ENCODE data around the gene SLBP.
"Not testable (repeated sequence)": the region's sequence is repeated elsewhere in the genome, so short reads cannot be mapped to it uniquely, and the experiment has no call there.

SLBP gene

DNA sequence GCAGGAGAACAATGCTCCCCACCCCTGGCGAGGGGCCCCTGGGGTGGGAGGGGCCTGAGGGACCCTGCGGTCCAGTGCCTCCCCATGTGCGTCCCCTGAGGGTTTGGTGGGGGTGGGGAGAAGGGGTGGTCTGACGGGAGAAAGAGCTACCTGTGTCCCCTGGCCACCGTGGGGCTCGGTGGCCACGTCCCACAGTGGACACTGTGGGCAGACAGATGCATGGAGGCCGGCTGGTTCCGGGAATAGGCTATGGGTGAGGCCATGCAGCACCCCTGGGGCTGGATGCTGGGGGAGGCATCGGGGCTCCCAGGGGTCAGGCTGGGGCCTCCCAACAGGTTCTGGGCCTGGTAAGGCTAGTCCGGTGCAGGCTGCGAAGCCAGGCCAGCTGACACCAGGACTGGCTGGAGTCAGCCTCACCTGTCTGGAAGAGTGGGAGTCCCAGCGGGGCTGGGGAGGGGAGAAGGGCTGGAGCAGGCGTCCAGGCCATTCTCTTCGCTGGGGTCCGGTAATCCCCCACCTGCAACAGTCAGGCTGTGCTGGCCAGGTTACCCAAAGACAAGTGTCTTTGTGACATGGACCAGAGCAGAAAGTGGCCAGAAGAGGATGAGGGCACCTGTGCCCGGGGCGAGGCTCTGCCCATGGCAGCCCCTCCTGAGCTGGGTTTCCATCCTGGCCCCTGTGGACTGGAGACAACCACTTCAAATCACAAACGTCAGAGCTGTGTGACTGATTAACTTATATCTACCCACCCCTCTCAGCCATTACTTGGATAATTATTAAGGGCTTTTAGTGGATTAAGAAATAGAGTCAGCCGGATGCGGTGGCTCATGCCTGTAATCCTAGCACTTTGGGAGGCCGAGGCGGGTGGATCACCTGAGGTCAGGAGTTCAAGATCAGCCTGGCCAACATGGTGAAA is 26.6 kb downstream of the SLBP start:
- no peak for DNase-seq
- in situ Hi-C loops (cut with MboI; ENCODE audit: low pct_unique_long_range_greater_than_20kb, low sequenced_read_pairs) = no loop called here

DNA sequence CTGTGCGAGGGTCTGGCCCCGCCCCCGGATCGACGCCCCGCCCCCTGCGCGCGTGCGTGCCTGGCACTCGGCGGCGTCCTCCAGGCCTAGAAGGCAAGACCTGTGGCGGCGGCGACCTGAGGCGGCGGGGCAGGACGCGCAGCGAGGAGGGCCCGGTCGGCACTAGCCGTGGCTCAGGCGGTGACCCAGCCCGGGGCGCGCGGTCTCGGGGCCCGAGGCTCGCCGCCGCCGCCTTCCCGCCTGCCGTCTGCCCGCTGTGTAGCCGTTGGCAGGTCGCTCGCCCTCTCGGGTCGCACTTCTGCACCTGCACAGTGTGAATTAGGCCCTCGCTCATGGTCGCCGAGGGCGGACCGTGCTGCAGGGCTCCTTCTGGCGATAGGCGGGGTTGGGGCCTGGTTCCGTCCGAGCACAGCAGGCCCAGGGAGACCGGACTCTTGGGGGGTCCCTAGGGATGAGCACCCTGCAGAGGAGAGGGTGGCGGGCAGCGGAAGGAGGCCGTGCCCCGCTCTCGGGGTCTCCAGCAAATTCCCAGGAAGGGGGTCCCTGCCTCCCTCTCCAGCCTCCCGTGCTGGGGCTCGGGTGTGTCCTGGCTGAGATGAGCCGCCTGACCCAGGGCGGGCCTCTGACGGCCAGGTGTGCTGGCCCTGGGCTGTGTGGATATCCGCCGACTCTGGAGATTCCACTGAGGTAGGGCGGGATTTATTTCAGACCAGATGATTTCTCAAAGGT is 27.4 kb downstream of the SLBP start:
- DNase-seq = no peak
- in situ Hi-C loops (cut with MboI; ENCODE audit: low pct_unique_long_range_greater_than_20kb, low sequenced_read_pairs) = no loop called here

DNA sequence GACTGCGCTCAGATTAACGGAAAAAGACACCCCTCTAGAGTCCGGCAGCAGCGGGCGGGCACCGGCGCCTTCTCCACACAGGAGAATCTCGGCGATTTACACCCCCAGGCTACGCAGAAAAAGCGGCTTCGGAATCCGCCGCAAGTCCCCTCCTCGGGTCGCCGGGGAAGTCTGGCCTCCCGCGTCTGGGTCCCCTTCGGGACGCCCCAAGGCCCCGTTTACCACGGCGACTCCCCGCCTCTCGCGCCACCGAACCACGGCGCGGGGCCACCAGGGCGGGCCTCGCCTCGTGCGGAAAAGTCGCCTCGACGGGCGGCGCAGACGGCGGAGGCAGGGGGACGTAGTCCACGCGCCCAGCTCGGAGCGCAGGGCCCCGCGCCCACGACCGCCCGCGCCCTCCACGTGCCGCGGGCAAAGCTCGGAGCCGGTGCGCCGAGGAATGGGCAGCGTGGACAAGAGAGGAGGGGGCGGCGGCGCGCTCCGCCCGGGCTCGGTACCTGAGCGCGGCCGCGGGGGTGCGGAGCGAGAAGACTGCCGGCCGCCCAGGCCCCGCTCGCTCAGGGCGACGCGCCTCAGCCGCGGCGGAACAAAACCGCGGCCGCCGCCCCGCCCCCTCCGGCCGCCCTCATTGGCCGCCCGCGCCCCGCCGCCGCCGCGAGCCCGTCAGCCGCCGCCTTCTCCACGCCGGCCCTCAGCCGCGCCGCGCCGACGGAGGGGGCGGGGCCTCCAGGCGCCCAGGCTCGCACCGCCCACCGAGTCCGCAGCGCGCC is 28.2 kb downstream of the SLBP start, which contains the start of gene FAM53A:
TSS of gene FAM53A (minus strand) at position 578 of the 770 bp plus-strand sequence. CDS start 15,572 bp downstream, outside the sequence.
- in situ Hi-C loops (cut with MboI; ENCODE audit: low pct_unique_long_range_greater_than_20kb, low sequenced_read_pairs) = no loop called here
- peak; percentile 57 for DNase-seq

DNA sequence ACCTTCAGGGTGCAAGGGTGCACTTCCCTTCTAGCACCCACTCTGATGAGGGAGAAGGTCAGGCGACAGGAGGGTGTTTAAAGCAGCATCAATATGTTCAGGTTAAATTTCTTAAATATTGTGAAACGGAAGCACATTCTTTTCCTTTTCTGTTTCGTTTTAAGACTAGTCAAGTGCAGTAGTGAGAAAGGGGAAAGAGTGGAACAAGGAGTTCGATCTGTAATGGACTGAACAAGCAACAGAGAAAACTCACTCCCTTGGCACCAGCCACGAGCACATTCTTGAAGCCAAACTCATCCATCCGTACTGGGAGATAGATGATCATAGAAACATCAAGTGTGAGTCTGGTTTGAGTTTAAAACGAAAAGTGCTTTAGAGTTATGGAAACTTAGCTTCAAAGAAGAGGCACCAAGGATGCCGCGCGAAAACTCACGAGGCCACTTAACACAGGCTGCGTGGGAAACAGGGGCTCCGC is 28.8 kb downstream of the SLBP start:
- in situ Hi-C loops (cut with MboI; ENCODE audit: low pct_unique_long_range_greater_than_20kb, low sequenced_read_pairs) = no loop called here
- DNase-seq = no peak

DNA sequence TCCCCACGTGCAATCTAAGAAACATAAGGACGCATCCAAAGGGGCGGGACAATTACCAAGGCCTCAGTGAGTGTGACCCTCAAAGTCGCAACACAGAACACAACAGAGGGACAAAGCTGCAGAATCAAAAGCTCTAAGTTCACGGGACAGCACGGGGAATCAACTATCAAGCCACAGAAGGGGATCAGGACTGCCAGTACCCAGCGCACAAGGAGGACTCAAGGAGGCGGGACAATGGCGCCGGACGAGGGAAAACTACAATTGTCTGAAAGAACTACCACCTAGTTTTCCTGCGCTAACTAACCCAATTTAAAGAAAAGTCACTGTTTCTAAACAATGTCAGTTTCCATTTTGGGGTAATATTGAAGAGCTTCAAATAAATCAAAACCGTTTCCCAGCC is 29.3 kb downstream of the SLBP start:
- in situ Hi-C loops (cut with MboI; ENCODE audit: low pct_unique_long_range_greater_than_20kb, low sequenced_read_pairs) = no loop called here

DNA sequence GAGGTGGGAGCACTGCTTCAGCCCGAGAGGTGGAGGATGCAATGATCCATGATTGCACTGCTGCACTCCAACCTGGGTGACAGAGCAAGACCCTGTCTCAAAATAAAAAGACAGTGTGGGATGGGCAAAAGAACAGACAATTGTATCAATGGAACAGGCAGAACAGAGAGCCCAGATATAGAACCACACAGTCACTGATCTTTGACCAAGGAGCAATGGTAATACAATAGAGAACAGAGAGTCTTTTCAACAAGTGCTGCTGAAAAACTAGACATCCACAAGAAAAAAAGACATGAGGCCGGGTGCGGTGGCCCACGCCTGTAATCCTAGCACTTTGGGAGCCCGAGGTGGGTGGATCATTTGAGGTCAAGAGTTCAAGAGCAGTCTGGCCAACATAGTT is 33.9 kb downstream of the SLBP start:
- no peak for DNase-seq
- in situ Hi-C loops (cut with MboI; ENCODE audit: low pct_unique_long_range_greater_than_20kb, low sequenced_read_pairs) = no loop called here

More for the DNA sequence above, 29.3 kb downstream of the SLBP start:
- no peak for DNase-seq

DNA sequence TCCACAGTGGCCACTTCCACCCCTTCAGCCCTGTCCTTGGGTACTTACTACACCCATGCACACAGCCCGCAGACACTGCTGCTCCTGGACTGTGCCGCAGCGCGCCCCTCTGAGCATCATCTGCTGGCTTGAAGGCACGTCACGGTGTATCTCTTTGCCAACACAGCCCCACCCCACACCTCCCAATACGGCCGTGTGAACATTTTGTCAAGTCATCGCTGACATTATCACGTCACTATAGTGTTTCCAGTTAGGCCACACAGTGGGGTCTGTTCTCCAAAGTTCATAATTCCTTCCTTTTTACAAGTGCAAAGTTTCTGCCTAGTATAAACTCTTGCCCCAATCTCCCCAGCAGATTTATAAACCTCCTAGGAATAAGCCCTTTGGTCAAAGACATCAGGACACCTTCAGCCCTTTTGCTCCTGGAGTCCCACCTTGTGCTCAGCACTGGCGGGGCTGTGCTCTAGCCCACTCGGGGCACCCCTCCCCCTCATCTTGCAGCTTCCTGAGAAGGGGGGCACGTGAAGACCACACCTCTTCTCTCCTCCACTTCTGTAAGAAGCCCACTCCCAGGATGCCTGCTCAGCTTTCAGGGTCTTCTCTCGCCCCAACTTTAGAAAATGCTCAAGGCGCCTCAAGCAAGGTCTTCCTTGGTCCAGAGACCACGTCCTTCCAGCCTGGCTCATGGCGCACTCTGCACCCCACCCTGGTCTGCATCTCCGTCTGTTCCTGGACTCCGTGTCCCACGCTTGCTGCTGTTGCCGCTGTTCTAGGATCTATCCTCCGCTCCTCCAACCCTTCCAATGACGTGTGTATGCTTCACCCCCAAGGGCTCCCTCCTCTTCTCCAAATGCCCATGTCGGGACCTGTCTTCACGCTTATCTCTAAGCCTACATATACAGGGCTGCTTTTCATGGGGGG is 35.3 kb downstream of the SLBP start:
- no peak for DNase-seq
- in situ Hi-C loops (cut with MboI; ENCODE audit: low pct_unique_long_range_greater_than_20kb, low sequenced_read_pairs) = no loop called here

DNA sequence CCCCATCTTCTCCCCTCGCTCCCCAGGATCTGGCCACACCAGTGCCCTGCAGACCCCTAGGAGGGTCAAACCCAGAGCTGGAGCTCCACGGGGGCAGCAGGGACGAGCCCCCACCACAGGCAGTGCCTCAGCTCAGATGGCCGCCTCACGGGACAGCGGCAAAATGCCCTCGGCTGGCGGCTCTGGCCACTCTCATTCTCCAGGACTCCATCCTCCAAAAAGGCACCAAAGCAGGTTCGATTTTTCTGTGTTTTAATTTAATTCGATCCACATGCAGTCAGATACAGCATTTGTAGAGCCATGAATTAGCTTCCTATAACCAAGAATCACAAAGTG is 36.3 kb downstream of the SLBP start:
- in situ Hi-C loops (cut with MboI; ENCODE audit: low pct_unique_long_range_greater_than_20kb, low sequenced_read_pairs) = no loop called here
- DNase-seq = no peak

DNA sequence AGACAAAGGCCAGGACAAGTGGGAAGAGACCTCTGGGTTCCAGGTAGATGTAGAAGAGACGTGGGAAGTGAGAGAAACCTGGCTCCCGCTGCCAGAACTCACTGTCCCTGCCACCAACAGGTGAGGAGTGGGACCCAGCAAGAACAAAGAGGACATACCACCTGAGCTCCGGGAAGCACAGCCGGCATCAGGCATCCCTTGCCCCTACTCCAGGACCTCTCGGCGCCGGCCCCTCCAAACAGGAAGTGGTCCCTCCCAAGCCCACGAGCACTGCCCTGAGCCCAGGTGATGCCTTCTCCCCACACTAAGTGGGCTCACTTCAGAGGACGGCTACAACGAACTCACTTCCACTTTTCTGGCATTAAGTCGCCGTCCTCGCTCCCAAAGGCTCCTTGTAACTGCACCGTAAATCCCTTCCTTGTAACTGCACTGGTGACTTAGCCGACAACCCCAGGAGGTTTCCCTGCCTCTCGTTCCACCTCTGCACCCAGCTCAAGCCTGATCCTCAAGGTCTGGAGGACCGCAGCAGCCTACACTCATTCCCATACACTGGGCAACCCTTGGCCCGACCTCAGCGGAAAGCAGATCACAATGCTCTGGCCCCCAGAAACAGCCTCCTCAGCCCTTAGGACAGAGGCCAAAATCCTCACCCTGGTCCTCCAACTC is 36.9 kb downstream of the SLBP start:
- no peak for DNase-seq
- in situ Hi-C loops (cut with MboI; ENCODE audit: low pct_unique_long_range_greater_than_20kb, low sequenced_read_pairs) = no loop called here

DNA sequence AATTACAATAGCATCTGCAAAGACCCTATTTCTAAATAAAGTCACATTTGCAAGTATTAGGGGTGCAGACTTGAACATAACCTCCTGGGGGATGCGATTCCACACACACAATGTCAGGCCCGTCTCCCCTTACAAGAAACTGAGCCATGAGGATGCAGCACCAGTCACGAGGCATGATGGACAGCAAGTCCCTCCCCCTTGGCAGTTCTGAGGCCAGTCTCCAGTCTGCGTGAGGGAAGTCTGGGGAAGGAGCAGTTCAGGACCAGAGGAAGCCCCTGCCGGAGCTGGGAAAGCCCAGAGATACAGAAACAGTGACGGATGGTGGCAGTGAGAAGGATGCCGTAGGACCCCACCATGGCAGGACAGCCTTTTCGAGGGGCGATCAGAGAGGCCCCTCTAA is 37.4 kb downstream of the SLBP start:
- in situ Hi-C loops (cut with MboI; ENCODE audit: low pct_unique_long_range_greater_than_20kb, low sequenced_read_pairs) = no loop called here
- no peak for DNase-seq

DNA sequence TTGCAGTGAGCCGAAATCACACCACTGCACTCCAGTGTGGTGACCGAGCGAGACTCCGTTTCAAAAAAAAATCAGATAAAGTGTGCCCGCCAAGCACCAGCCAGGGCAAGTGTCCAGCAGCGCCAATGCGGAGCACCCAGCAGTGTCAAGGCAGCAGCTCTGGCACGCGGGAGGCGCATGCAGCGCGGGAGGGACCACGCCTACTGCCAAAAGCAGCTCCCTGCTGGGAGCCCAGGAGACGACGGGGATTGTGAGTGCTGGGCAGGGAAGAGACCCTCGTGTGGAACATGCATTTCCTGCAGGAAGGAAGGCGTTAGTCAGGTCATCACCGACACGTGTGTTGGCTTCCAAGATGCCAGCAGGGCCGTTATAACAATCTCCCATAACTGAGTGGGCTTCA is 38.4 kb downstream of the SLBP start:
- DNase-seq = no peak
- in situ Hi-C loops (cut with MboI; ENCODE audit: low pct_unique_long_range_greater_than_20kb, low sequenced_read_pairs) = no loop called here

DNA sequence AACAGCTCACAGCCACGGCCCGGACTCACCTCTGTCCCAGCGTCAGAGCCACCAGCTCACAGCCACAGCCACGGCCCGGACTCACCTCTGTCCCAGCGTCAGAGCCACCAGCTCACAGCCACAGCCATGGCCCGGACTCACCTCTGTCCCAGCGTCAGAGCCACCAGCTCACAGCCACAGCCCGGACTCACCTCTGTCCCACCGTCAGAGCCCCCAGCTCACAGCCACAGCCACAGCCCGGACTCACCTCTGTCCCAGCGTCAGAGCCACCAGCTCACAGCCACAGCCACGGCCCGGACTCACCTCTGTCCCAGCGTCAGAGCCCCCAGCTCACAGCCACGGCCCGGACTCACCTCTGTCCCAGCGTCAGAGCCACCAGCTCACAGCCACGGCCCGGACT is 41.1 kb downstream of the SLBP start:
- DNase-seq = not testable (repeated sequence)

DNA sequence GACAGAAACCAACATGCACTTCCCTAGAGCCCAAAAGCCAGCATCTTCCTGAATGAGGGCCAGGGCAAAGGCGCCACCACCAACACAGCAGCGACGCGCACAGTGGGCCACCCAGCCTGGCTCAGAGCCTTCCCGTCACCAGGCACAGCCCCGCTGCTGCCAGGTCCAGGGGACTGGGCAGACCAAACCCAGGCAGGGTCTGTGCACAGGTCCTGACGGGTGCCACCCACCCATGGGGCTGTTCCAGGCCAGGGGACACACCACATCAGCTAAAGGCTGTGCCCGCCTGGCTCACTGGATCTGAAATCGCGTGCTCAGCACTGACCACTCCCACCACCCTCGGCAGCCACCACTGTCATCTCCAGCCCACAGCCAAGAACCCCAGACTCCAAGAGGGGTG is 41.8 kb downstream of the SLBP start:
- DNase-seq = no peak

More for the DNA sequence above, 41.1 kb downstream of the SLBP start:
- in situ Hi-C loops (cut with MboI; ENCODE audit: low pct_unique_long_range_greater_than_20kb, low sequenced_read_pairs) = not testable (repeated sequence)

DNA sequence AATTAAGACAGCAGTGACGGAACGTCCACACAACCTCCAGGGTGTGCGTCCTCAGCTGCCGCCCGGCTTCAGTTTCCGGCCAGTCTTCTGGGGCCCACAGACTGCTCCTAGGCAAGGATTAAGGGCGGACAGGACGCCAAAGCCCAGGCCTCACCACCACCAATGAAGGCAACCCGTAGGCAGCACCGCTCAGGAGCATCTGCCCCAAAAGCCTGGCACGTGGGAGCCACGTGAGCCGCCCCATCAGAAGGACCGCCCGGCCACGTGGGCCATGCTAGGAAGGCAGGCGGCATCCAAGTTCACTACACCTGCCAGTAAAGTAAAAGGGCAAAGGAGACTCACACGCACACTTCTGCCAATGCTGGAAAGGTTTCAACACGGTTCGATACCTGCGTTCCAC is 42.3 kb downstream of the SLBP start:
- in situ Hi-C loops (cut with MboI; ENCODE audit: low pct_unique_long_range_greater_than_20kb, low sequenced_read_pairs) = no loop called here

More for the DNA sequence above, 41.8 kb downstream of the SLBP start:
- in situ Hi-C loops (cut with MboI; ENCODE audit: low pct_unique_long_range_greater_than_20kb, low sequenced_read_pairs) = no loop called here

DNA sequence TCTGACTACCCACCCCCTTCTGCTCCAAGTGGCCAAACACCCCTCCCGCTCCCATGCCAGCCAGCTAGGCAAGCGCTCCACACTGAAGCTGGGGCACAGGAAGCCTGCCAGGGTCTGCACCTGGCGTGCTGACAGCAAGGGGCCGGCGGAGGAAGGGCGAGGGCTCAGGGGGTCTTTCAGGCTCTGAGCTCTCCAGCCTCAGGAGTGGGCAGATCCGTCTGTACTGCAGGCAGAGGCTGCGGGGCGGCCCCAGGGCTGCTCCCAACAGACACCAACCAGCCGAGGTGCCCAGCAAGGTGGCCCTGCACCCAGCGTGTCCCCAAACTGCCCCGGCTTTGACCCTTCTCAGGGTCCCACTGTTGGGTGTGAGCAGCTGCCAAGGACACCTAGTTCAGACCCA is 42.8 kb downstream of the SLBP start:
- DNase-seq = no peak
- in situ Hi-C loops (cut with MboI; ENCODE audit: low pct_unique_long_range_greater_than_20kb, low sequenced_read_pairs) = no loop called here

More for the DNA sequence above, 42.3 kb downstream of the SLBP start:
- no peak for DNase-seq

DNA sequence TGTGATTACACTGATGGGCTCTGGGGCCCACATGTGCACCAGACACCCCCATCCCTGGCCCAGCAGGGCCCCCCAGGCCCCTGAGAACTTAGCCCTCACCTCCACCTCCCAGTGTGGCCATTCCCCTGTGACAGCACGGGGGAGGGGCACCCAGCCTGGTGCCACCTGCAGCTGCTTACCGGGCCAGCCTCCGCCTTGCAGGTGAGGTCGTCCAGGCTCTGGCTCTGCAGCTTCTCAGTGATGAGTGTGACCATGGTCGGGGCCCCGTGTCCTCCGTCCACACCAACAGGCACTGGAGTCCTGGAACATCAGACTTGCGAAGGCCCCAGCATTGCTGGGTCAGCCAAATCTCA is 43.7 kb downstream of the SLBP start:
- no peak for DNase-seq

DNA sequence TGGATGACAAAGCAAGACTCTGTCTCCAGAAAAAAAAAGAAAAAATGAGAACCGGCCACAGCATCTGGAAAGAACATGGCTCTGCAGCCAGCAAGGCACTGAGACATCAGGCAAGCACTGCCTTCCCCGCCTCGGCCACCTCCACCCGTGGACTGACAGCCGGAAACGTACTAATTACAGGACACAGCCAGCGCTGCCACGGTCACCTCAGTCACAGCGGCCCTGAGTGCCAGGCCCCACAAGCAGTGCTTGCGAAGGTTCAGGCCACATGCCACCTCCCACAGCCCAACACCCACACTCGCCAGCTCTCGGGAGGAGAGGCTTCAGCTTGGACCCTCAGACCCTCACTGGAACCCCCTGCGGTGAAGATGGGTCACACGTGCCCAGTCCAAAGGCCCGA is 44.8 kb downstream of the SLBP start:
- in situ Hi-C loops (cut with MboI; ENCODE audit: low pct_unique_long_range_greater_than_20kb, low sequenced_read_pairs) = no loop called here
- no peak for DNase-seq

More for the DNA sequence above, 43.7 kb downstream of the SLBP start:
- in situ Hi-C loops (cut with MboI; ENCODE audit: low pct_unique_long_range_greater_than_20kb, low sequenced_read_pairs) = no loop called here

DNA sequence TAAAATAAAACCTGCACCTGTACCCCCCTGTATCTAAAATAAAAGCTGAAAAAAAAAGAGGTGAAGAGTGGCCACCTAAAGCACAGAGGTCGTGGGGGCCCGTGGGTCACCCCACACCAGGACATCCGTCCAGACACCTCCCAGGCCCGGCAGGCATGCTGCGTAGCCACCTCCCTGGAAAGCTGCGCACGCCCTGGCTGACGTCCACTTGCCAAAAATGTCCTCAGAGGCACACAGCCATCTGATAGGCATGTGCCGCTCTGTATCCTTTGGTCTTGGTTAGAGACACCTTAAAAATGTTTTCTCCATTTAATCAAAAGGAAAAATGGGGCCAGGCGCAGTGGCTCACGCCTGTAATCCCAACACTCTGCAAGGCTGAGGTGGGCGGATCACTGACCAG is 45.7 kb downstream of the SLBP start:
- in situ Hi-C loops (cut with MboI; ENCODE audit: low pct_unique_long_range_greater_than_20kb, low sequenced_read_pairs) = no loop called here
- no peak for DNase-seq

All from KBM-7 (cell line).